Measurements from ENCODE around the gene COQ8A.

COQ8A gene

GRCh38 chr1:226981386-226981817 lies 41.3 kb downstream of the COQ8A start:
- H3K4me3 ChIP-seq = no peak overlapping the region
- H3K27ac ChIP-seq = no peak overlapping the region

DNA sequence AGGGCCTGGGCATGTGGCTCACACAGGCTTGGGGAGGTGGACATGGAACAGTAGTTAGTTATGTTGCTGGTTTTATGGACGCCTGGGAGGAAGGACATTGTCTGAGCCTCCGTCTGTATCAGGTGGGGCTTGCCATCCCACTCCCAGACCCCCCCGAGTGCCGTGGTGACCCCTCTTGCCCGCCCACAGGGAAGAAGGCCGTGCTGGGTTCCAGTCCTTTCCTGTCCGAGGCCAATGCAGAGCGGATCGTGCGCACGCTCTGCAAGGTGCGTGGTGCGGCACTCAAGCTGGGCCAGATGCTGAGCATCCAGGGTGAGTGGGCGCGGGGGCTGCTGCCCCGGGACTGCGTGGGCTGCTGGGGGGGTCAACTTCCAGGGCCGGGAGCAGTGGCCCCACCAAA lies 41.7 kb downstream of the COQ8A start:
- H3K27ac ChIP-seq = no peak overlapping the region

GRCh38 chr1:226982451-226983177 lies 42.5 kb downstream of the COQ8A start:
- no peak overlapping the region for H3K4me3 ChIP-seq
- no peak overlapping the region for H3K27ac ChIP-seq

More for the DNA sequence above, 41.7 kb downstream of the COQ8A start:
- H3K4me3 ChIP-seq = no peak overlapping the region

- H3K27ac ChIP-seq = no peak overlapping the region
- no peak overlapping the region for H3K4me3 ChIP-seq
These were observed 43.3 kb downstream of the COQ8A start for GRCh38 chr1:226983247-226983991.

- Histone ChIP-seq H3K4me3 (no peak overlapping the region), H3K27ac (no peak overlapping the region)
These were observed 43.9 kb downstream of the COQ8A start for GRCh38 chr1:226983992-226984364.

DNA sequence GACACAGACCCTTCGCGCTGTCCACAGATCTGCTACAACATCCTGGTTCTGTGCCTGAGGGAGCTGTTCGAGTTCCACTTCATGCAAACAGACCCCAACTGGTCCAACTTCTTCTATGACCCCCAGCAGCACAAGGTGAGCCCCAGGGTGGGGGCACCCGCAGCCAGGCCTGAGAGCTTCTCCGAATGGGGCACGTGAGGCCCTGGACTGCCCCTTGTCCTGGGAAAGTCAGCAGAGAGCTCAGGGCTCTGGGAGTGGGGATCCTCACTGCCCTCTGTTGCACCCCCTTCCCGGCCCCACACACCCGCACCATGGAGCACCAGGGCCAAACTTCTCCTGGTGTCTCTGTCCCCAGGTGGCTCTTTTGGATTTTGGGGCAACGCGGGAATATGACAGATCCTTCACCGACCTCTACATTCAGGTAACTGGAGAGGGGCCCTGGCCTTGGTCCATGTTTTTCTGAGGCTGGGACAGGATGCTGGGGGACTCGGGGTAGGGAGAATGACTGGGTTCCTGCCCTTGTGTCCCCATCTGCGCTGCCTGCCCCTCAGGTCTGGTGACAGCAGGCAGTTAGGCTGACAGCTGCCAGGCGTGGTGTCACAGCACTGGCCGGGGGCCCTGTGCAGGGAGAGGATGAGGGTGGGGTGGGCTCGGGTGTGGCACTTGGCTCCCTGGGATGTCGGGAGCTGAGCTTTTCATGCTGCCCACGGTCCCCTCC lies 44.6 kb downstream of the COQ8A start:
- peak overlapping the region in 1 of 21 experiments; percentile 12 for H3K27ac ChIP-seq
- no peak overlapping the region for H3K4me3 ChIP-seq

GRCh38 chr1:226985239-226985838 lies 45.2 kb downstream of the COQ8A start:
- Histone ChIP-seq H3K4me3 (no peak overlapping the region), H3K27ac (peak overlapping the region in 1 of 21 experiments; percentile 12)

- H3K27ac ChIP-seq = no peak overlapping the region
- H3K4me3 ChIP-seq = no peak overlapping the region
These were observed 45.9 kb downstream of the COQ8A start for GRCh38 chr1:226985839-226986463.

- Histone ChIP-seq H3K4me3 (no peak overlapping the region), H3K27ac (no peak overlapping the region)
These were observed 46.5 kb downstream of the COQ8A start for GRCh38 chr1:226986496-226987178.

DNA sequence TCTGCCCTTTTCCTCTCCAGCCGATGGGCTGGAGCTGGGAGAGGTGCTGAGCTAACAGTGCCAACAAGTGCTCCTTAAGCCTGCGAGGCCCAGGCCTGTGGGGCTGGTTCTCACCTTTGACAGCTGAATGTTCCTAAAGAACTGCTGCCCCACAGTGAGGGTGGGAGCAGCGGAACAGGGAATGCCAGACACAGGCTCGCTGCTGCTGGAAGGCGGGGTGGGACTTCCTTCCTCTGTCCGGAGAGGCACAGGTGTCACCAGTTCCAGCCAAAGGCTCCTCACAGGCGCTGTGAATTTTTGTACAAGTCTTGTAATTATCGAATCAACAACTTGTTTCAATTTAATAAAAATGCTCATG lies 47.1 kb downstream of the COQ8A start:
- no peak overlapping the region for H3K27ac ChIP-seq

GRCh38 chr1:226987623-226988333 lies 47.7 kb downstream of the COQ8A start:
- Histone ChIP-seq H3K27ac (peak overlapping the region in 4 of 21 experiments; percentile 8 to 34 (median 20)), H3K4me3 (no peak overlapping the region)

More for the DNA sequence above, 47.1 kb downstream of the COQ8A start:
- H3K4me3 ChIP-seq = no peak overlapping the region

- peak overlapping the region in 2 of 21 experiments; percentile 8 to 28 for H3K27ac ChIP-seq
- H3K4me3 ChIP-seq = no peak overlapping the region
These were observed 48.2 kb downstream of the COQ8A start for GRCh38 chr1:226988334-226988666.

- H3K27ac ChIP-seq = peak overlapping the region in 8 of 21 experiments; percentile 8 to 72 (median 44)
- H3K4me3 ChIP-seq = no peak overlapping the region
These were observed 49.2 kb downstream of the COQ8A start for GRCh38 chr1:226989085-226989920.

- peak overlapping the region in 9 of 21 experiments; percentile 17 to 72 (median 50) for H3K27ac ChIP-seq
- H3K4me3 ChIP-seq = no peak overlapping the region
These were observed 50.1 kb downstream of the COQ8A start for GRCh38 chr1:226990133-226990716.

DNA sequence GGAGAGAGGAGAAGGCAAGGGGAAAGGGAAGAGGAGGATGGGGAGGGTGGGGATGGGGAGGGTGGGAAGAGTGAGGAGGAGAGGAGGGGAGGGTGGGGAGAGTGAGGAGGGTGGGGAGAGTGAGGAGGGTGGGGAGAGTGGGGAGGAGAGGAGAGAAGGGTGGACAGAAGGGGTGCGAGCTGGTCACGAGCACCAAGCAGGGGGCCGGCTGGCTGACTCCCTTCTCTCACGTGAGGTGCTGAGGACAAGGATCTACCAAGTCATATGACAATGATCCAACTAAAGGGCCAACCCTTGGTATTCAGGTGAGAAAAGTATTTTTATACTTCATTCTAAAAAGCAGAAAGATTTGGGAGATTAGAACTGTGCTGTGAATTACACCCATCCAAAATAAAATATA lies 51.8 kb downstream of the COQ8A start:
- no peak overlapping the region for H3K4me3 ChIP-seq
- no peak overlapping the region for H3K27ac ChIP-seq

- H3K27ac ChIP-seq = peak overlapping the region in 1 of 21 experiments; percentile 35
- no peak overlapping the region for H3K4me3 ChIP-seq
These were observed 53.9 kb downstream of the COQ8A start for GRCh38 chr1:226993814-226994585.
